Pancreas (tissue), 10 donors: ENCODE results near the gene DHRS13. TPM values are rescaled to one million over a fixed set of nuclear protein-coding genes. Genes with fewer than 3 reads are reported as not detected.
"Not testable (repeated sequence)": the region's sequence is repeated elsewhere in the genome, so short reads cannot be mapped to it uniquely, and the experiment has no call there.

Experiments
- ATAC-seq, 4 donors: fragments of 200-7000 bp; cut with Tn5 transposase; one replicate each; pipeline versions ENCODE4 v1.8.0 to v1.9.1; 2020; ENCODE audit warnings: mild to moderate bottlenecking in 4 of 4, moderate library complexity in 4 of 4
- DNase-seq, 6 donors: peaks; one replicate each; pipeline ENCODE4 v3.0.0-alpha.2; 2020
- FAIRE-seq: peaks from 2 replicates; lab custom pipeline; 2012; peaks lifted over from hg19 to GRCh38; lab: Jason Lieb, UNC
- H3K27ac ChIP-seq, 4 donors: fragments of 200-600 bp; sonication (generic); 1 replicate in 3 of 4; 2 replicates in 1 of 4; pipeline versions ENCODE4 v1.5.0 to v1.8.0; 2020
- H3K27me3 ChIP-seq, 4 donors: fragments of 200-600 bp; one replicate each; pipeline ENCODE4 v1.8.0; 2021
- H3K36me3 ChIP-seq, 3 donors: fragments of 200-600 bp; sonication (generic) in 1 of 3; one replicate each; pipeline versions ENCODE4 v1.5.0 to v1.8.0; 2020 to 2021
- H3K4me1 ChIP-seq, 3 donors: fragments of 200-600 bp; one replicate each; pipeline ENCODE4 v1.8.0; 2021
- H3K4me3 ChIP-seq, 4 donors: fragments of 200-600 bp; sonication (generic) in 2 of 4; one replicate each; pipeline versions ENCODE4 v1.5.0 to v1.8.0; 2020 to 2021
- H3K9me3 ChIP-seq, 4 donors: fragments of 200-600 bp; one replicate each; pipeline ENCODE4 v1.8.0; 2021
- CTCF ChIP-seq, 4 donors: fragments of 200-600 bp; sonication (generic) in 3 of 4; IDR thresholded peaks; one replicate each; pipeline versions ENCODE4 v1.5.0 to v1.8.0; 2021; ENCODE audit warnings: antibody characterized with exemption in 4 of 4
- WGBS, 2 donors: extraction: QIAGEN DNeasy Blood & Tissue Kit; methylation state at CpG; one replicate each; pipeline ENCODE4 v1.1.7; 2013; 5-methylcytosine and 5-hydroxymethylcytosine counted together
- intact Hi-C, 3 donors: fragments of 100-400 bp; cut with DNase I; formaldehyde crosslinking; loops; one replicate each; pipeline versions ENCODE4 v1.11.1 to v1.14.2; 2022
- polyA plus RNA-seq, 2 donors: library from polyadenylated mRNA; stranded (reverse); fragments of 200-250 nt; gene quantifications; one replicate each; pipeline ENCODE4 v1.2.3, GENCODE V29; 2013
- total RNA-seq, 6 donors: library from RNA; stranded (reverse); fragmentation: NEBNext Ultra II Directional in 4 of 6; extraction: Animal tissue kit (Norgen Biotek cat#: 25700) in 4 of 6; gene quantifications; one replicate each; pipeline versions ENCODE4 v1.2.1 to v1.2.4, GENCODE V29; 2021 to 2023
- donor health status: healthy with polysubstance abuse.
- donor health status: DM: no; HTN: no; CAD: no; lungs with moderate emphysema.
- donor health status: DM: no; HTN: no; CAD: no.
- donor health status: control.
- donor health status: control.
- donor health status: Bipolar disorder and iron deficiency.
- donor health status: DM: yes; HTN: yes; CAD: no.
- donor health status: DM: no; HTN: no; CAD: no.
- donor health status: DM: no; HTN: no; CAD: no.
- donor health status: DM: yes; HTN: yes; CAD: no.

DHRS13 gene
- total and polyA plus RNA-seq, 8 donors = 2.6 to 9.8 (median 5.5) TPM

GRCh38 chr17:28935744-28936460 is 33.0 kb upstream of the DHRS13 start:
- Histone ChIP-seq H3K27me3 (no peaks in the 10 kb centered on the region), H3K9me3 (no peaks in the 10 kb centered on the region), H3K36me3 (no peaks in the 10 kb centered on the region), H3K4me1 (peaks cover 14 to 53% (median 29%) of the 10 kb centered on the region in 3 donors), H3K27ac (peak overlapping the region in 3 of 4 donors; percentile 13 to 62 (median 16)), H3K4me3 (no peak overlapping the region)
- FAIRE-seq = no peak
- 65 to 68% methylated on average over 8 of the region's 8 CpGs for WGBS, 2 donors
- TF ChIP-seq CTCF (IDR thresholded peaks at IDR 0.05) = no peak
- ATAC-seq = no peak
- no peak for DNase-seq
- intact Hi-C loops = no loop called here

GRCh38 chr17:28934508-28934907 is 31.6 kb upstream of the DHRS13 start:
- DNase-seq, intact Hi-C loops: not testable (repeated sequence)

GRCh38 chr17:28929787-28930186 is 26.9 kb upstream of the DHRS13 start:
- intact Hi-C loops = no loop called here

More at GRCh38 chr17:28934508-28934907, 31.6 kb upstream of the DHRS13 start:
- 96 to 98% methylated on average over 8 of the region's 8 CpGs for WGBS, 2 donors
- not testable (repeated sequence) for FAIRE-seq, H3K4me3 ChIP-seq, H3K36me3 ChIP-seq, H3K27ac ChIP-seq, H3K27me3 ChIP-seq, ATAC-seq, H3K9me3 ChIP-seq
- peaks cover 14 to 39% (median 24%) of the 10 kb centered on the region in 3 donors for H3K4me1 ChIP-seq

GRCh38 chr17:28928061-28928460 is 25.2 kb upstream of the DHRS13 start:
- Histone ChIP-seq H3K4me1 (peaks cover 0 to 10% (median 0%) of the 10 kb centered on the region in 3 donors), H3K27me3 (no peaks in the 10 kb centered on the region), H3K36me3 (peaks cover 0 to 23% (median 0%) of the 10 kb centered on the region in 3 donors), H3K27ac (no peak overlapping the region), H3K9me3 (no peaks in the 10 kb centered on the region), H3K4me3 (no peak overlapping the region)
- DNase-seq (no peak), FAIRE-seq (no peak), ATAC-seq (no peak)
- WGBS, 2 donors = 97 to 98% methylated on average over 2 of the region's 2 CpGs
- intact Hi-C loops = no loop called here
- no peak for TF ChIP-seq CTCF (IDR thresholded peaks at IDR 0.05)

More at GRCh38 chr17:28929787-28930186, 26.9 kb upstream of the DHRS13 start:
- DNase-seq (no peak), FAIRE-seq (no peak), ATAC-seq (no peak)
- Histone ChIP-seq H3K4me1 (peaks cover 0 to 10% (median 0%) of the 10 kb centered on the region in 3 donors), H3K9me3 (no peaks in the 10 kb centered on the region), H3K4me3 (no peak overlapping the region), H3K27ac (no peak overlapping the region), H3K27me3 (no peaks in the 10 kb centered on the region), H3K36me3 (peaks cover 0 to 11% (median 0%) of the 10 kb centered on the region in 3 donors)
- WGBS, 2 donors = 93 to 95% methylated on average over 2 of the region's 2 CpGs
- TF ChIP-seq CTCF (IDR thresholded peaks at IDR 0.05) = no peak

GRCh38 chr17:28926786-28927185 is 23.9 kb upstream of the DHRS13 start:
- peak overlapping the region in 2 of 4 donors; percentile 43 to 46 for H3K27ac ChIP-seq
- TF ChIP-seq CTCF (IDR thresholded peaks at IDR 0.05) = no peak
- no peaks in the 10 kb centered on the region for H3K9me3 ChIP-seq
- no peaks in the 10 kb centered on the region for H3K27me3 ChIP-seq
- ATAC-seq = no peak
- DNase-seq = no peak
- peaks cover 0 to 35% (median 0%) of the 10 kb centered on the region in 3 donors for H3K36me3 ChIP-seq
- WGBS, 2 donors = 92 to 93% methylated on average over 4 of the region's 4 CpGs
- intact Hi-C loops = no loop called here
- peaks cover 0 to 10% (median 0%) of the 10 kb centered on the region in 3 donors for H3K4me1 ChIP-seq
- H3K4me3 ChIP-seq = no peak overlapping the region
- FAIRE-seq = no peak
